WI38 (cell line): Measurements from ENCODE around the gene ETV3L.

Experiments
- H3K4me3 ChIP-seq: 2 replicates; pipeline ENCODE4 v1.5.1; 2011; ENCODE audit warnings: low read depth, mild to moderate bottlenecking, control low read depth, low read length
- TF ChIP-seq, protein P1 (sequence below): IDR thresholded peaks from 2 replicates; pipeline ENCODE4 v1.5.1; 2012; ENCODE audit warnings: low read depth, mild to moderate bottlenecking, control low read depth, low read length

Gene ETV3L

DNA sequence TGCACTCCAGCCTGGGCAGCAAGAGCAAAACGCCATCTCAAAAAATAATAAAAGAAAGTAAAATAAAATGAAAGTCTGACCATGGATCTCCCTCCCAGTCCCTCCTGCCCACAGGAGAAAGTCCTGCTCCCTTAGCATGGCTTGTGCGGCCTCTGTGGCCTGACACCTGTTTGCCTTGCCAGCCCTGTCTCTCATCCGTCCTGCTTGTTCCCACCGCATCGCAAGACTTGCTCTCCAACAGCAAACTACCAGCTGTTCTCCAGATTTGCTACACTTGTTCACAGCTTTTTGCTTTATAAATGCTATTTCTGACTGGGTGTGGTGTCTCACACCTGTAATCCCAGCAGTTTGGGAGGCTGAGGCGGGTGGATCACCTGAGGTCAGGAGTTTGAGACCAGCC is 2.7 kb downstream of the ETV3L start:
- H3K4me3 ChIP-seq, result no peak overlapping the region

GRCh38 chr1:157095551-157095950 is 4.1 kb downstream of the ETV3L start:
- no peak overlapping the region for H3K4me3 ChIP-seq
- TF ChIP-seq, protein P1, sequence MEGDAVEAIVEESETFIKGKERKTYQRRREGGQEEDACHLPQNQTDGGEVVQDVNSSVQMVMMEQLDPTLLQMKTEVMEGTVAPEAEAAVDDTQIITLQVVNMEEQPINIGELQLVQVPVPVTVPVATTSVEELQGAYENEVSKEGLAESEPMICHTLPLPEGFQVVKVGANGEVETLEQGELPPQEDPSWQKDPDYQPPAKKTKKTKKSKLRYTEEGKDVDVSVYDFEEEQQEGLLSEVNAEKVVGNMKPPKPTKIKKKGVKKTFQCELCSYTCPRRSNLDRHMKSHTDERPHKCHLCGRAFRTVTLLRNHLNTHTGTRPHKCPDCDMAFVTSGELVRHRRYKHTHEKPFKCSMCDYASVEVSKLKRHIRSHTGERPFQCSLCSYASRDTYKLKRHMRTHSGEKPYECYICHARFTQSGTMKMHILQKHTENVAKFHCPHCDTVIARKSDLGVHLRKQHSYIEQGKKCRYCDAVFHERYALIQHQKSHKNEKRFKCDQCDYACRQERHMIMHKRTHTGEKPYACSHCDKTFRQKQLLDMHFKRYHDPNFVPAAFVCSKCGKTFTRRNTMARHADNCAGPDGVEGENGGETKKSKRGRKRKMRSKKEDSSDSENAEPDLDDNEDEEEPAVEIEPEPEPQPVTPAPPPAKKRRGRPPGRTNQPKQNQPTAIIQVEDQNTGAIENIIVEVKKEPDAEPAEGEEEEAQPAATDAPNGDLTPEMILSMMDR, result no peak

More for the DNA sequence above, 2.7 kb downstream of the ETV3L start:
- TF ChIP-seq, protein P1, result no peak

DNA sequence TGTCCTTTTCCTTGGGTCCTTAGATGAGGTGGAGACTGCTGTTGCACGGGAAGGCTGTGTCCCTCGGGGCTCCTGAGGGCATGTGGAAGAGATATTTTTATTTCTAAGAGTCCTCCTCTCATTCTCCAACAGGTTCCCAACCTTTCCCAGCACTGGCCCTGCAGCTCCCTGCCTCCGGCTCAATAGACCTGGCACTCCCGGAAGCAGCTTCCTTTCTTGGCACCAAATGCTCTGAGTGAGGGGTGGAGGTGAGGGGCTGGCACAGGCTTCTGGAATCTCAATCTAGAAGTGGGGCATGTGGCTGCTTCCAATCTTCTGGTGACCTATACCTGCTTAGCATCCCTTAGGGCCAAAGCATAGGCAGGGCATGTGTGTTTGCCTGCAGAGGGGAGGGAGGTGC is 4.5 kb downstream of the ETV3L start:
- no peak overlapping the region for H3K4me3 ChIP-seq
- TF ChIP-seq, protein P1, result no peak

DNA sequence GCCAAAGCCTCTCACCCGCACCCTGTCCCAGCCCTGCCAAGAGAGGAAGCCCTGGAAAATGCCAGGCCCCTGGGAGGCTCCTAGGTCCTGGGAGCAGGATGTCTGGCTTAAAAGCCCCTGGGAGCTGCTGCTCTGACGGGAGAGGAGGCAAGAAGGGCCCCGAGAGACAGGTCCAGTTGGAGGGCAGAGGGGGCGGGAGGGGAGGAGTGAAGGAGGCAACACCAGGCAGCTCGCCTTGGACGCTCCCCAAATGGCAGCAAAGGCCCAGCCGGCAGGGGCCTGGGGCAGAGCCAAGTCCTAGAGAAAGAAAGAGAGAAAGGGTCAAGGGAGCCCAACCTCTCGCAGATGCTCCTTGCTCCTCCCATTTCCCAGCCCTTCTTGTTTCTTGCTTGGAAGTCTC is 6.8 kb downstream of the ETV3L start:
- H3K4me3 ChIP-seq, result no peak overlapping the region
- TF ChIP-seq, protein P1, result no peak

DNA sequence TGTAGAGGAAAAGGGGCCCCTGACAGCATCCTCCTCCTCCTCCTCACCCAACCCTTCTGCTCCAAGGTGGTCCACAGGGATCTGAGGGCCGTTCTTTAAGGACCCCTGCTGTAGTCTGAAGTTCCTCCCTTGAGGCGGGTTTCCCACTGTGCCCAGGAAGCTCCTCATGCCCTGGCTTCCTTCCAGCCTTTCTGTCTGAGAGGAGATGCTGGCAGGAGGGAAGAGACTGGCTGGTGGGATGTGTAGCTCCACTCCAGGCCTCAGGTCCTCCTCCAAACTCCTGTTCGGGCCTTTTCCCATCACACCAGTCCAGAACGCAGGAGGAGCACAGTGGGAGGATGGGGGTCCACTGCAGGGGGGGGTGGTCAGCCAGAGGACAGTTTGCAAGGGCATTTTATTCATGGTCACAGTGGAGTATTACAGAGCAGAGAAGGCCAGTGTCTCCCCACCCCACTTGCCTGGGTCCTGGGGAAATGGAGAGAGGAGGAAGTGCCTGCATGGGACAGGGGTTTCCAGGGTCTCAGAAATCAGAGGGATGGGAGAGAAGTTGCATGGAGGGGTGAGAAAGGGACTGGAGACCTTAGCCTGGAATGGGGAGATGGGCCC is 7.8 kb downstream of the ETV3L start:
- H3K4me3 ChIP-seq, result no peak overlapping the region
- TF ChIP-seq, protein P1, result no peak

DNA sequence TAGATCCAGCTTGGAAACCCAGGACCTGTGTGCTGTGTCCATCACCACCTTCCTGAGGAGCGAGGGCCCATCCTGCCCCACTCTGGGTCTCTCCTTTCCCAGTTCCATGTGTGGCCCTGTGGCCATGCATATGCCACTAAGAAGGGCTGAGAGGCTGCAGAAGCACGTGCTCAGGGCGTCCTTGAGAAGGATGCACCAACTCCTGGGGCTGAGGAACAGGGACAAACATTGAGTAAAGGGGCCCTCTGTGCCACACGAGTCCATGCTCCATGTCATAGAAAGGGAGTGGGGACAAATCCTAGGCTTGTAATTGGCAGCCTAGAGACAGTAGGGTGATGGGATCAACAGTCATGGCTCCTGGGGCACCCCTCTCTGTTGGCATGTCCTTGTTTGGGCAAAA is 8.4 kb downstream of the ETV3L start:
- H3K4me3 ChIP-seq, result no peak overlapping the region
- TF ChIP-seq, protein P1, result no peak

DNA sequence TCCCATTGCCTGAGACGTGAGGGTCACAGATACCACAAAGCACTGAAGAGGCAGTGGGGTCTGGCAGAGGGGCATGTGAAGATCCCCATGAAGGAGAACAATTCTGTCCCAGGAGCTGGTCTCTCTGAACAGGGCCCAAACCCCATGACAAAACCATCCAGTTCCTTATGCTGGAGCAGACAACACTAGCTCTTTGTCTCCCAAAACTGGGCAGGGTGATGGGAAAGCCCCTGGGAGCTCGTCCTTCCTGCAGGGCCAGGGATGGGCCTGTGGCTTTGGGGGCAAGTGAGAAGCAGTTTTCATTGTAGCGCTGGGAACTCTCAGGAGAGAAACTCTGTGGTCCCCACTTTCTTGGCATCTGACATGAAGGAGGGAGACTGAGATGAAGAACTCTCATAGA is 8.8 kb downstream of the ETV3L start:
- TF ChIP-seq, protein P1, result no peak

More for the DNA sequence above, 8.8 kb downstream of the ETV3L start:
- no peak overlapping the region for H3K4me3 ChIP-seq
